Measurements from ENCODE around the gene SYNDIG1L.
"Not testable (repeated sequence)": the region's sequence is repeated elsewhere in the genome, so short reads cannot be mapped to it uniquely, and the experiment has no call there.

The SYNDIG1L gene

DNA sequence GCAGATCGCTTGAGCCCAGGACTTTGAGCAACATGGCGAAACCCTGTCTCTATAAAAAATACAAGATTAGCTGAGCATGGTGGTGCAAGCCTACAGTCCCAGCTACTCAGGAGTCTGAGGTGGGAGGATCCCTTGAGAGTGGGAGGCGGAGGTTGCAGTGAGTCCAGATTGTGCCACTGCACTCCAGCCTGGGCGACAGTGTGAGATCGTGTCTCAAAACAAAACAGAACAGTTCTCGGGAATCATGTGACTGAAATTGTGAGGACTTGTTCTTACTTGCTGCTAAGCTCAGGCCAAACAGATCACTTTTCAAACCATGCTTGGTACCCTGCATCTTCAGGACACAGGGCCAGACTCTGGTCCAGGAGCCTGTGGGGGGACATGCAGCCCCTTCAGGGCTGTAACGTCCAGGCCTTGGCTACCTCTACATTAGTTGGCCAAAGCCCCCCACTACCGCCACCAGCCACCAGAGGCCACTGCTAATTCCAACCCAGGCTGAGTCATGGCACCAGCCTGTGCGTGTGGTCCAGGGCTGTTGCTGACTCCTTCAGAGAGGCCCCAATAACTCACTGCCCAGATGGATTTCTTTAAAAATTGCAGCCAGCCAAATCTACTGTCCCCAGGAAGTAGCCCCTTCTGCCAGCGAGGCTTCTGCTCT is 33.4 kb upstream of the SYNDIG1L start:
- CTCF ChIA-PET: interaction anchor here (0.7 to 12.4 kb wide), 11 partner anchors 11 to 345 kb away, joined by 3 to 164 read pairs (median 6); partner anchors contain the start of gene SYNDIG1L
- POLR2A ChIA-PET: no interaction called here
- no peak for DNase-seq (ENCODE audit: low read depth, low spot score)
- no peak overlapping the region for H3K4me3 ChIP-seq (ENCODE audit: low read depth, low read length)
- TF ChIP-seq CTCF (IDR thresholded peaks at IDR 0.05; ENCODE audit: insufficient read depth, low read length, missing control alignments): peak; percentile 85

DNA sequence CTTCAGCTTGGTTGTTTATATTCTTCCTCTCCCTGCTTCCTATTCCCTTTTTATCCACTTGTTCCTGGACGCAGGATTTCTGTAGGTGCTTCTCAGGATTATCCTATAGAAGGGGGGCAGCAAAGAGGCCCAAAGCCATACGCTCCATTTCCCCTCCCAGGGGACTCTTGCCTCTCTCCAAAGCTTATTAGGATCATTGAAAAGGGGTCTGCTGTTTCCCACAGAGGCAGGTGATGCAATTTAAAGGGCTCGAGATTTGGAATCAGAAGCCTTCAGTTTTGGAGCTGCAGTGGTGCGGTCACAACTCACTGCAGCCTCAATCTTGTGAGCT is 31.5 kb upstream of the SYNDIG1L start:
- CTCF ChIA-PET: interaction anchor here (0.5 to 12.4 kb wide), 4 partner anchors 8 to 133 kb away, joined by 3 to 164 read pairs (median 12); no protein-coding TSS in a partner anchor
- no peak for DNase-seq (ENCODE audit: low read depth, low spot score)
- H3K4me3 ChIP-seq (ENCODE audit: low read depth, low read length): no peak overlapping the region
- POLR2A ChIA-PET: no interaction called here
- no peak for TF ChIP-seq CTCF (IDR thresholded peaks at IDR 0.05; ENCODE audit: insufficient read depth, low read length, missing control alignments)

DNA sequence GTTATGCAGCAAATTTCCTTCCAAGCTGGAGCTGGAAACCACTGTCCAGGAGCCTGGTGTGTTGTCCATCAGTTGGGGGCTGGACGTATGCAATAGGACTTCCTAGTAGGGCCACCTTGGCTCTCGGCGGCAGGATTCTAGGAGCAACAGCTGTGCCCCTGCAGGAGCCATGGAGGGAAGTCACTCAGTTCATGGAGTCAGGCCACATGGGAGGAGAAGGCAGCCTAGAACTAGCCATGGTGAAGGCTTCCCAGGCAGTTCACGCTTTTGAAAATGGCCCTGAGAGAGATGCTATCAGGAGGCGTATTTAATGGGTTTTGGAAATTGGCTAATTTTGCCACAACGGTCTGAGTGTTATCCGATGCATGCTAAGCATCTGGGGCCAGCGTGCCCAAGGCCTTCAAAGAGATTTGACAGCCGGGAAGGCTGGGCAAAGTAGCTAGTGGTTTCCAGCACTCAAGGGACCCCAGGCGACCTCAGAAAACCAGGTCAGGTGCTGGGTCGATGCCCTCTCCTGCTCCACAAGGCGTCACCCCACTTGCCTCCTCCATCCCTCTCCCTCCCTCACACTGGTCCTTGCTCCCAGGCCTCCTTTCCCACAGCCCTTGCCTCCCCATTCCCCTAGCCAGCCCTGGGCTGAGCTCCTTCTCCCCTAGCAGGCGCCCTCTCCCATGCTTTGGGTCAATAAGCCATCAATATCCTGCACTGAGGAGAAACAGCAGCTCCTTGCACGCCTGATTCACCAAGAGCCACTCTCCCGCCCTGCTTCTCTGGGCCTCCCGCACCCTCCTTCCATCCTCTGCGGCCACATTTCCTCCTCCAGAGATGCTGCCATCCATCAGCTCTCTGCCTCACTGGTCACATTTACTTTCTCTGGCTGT is 30.9 kb upstream of the SYNDIG1L start:
- H3K4me3 ChIP-seq (ENCODE audit: low read depth, low read length): no peak overlapping the region
- DNase-seq (ENCODE audit: low read depth, low spot score): no peak
- ChIA-PET POLR2A (no interaction called here), CTCF (interaction anchor here (0.5 to 12.4 kb wide), 4 partner anchors 9 to 132 kb away, joined by 3 to 164 read pairs (median 12); no protein-coding TSS in a partner anchor)
- no peak for TF ChIP-seq CTCF (IDR thresholded peaks at IDR 0.05; ENCODE audit: insufficient read depth, low read length, missing control alignments)

GRCh38 chr14:74454397-74454796 is 28.4 kb upstream of the SYNDIG1L start:
- not testable (repeated sequence) for H3K4me3 ChIP-seq (ENCODE audit: low read depth, low read length); DNase-seq (ENCODE audit: low read depth, low spot score)
- POLR2A ChIA-PET: interaction anchor here (0.6 kb wide), 1 partner anchor 35 kb away, joined by 3 read pairs; no protein-coding TSS in a partner anchor
- CTCF ChIA-PET: interaction anchor here (12.4 kb wide), 1 partner anchor 24 kb away, joined by 164 read pairs; no protein-coding TSS in a partner anchor

- POLR2A ChIA-PET: no interaction called here
These were observed 18.9 kb upstream of the SYNDIG1L start for GRCh38 chr14:74444866-74445265.

GRCh38 chr14:74442757-74443156 is 16.7 kb upstream of the SYNDIG1L start:
- POLR2A ChIA-PET: no interaction called here
- TF ChIP-seq CTCF (IDR thresholded peaks at IDR 0.05; ENCODE audit: insufficient read depth, low read length, missing control alignments): no peak
- H3K4me3 ChIP-seq (ENCODE audit: low read depth, low read length): no peak overlapping the region
- CTCF ChIA-PET: no interaction called here
- no peak for DNase-seq (ENCODE audit: low read depth, low spot score)

More at GRCh38 chr14:74444866-74445265, 18.9 kb upstream of the SYNDIG1L start:
- no peak for TF ChIP-seq CTCF (IDR thresholded peaks at IDR 0.05; ENCODE audit: insufficient read depth, low read length, missing control alignments)
- no peak overlapping the region for H3K4me3 ChIP-seq (ENCODE audit: low read depth, low read length)
- CTCF ChIA-PET: no interaction called here
- no peak for DNase-seq (ENCODE audit: low read depth, low spot score)

All from AG04449 (cell line).